Activated CD8-positive, alpha-beta memory T cell treated with anti-CD3 and anti-CD28 coated beads, Interleukin-2, amount 50 U/mL, for 48 hours (primary cell): ENCODE measurements around the gene GYS1.
"Not testable (repeated sequence)": the region's sequence is repeated elsewhere in the genome, so short reads cannot be mapped to it uniquely, and the experiment has no call there.

ENCODE experiments used
- DNase-seq: peaks from one replicate; pipeline ENCODE4 v3.0.0-alpha.2; 2020

Gene GYS1

GRCh38 chr19:48933382-48933932, 59.7 kb downstream of the GYS1 start, which contains the start of gene DHDH:
Gene DHDH (plus strand): TSS chr19:48933699. CDS start chr19:48933722, 23 bp downstream.
- peak; percentile 86 for DNase-seq

GRCh38 chr19:48928164-48929025, 64.7 kb downstream of the GYS1 start:
- no peak for DNase-seq

- DNase-seq, result not testable (repeated sequence)
Observed at GRCh38 chr19:48927692-48928091, 65.4 kb downstream of the GYS1 start.

DNA sequence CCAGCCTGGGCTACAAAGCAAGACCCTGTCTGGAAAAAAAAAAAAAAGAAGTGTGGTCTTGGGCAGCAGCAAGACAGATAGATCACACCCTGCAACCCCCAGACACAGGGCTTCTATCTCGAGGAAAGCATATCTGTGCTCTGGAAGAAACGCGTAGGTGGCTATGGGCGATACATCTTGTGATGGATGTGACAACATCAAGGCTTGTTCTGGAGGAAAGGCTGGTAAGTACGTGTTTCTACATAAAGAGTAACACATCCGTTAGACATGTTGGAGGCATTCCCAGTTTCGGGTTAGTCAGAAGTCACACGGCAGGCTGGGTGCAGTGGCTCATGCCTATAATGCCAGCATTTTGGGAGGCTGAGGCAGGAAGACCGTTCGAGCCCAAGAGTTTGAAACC, 66.2 kb downstream of the GYS1 start:
- no peak for DNase-seq

DNA sequence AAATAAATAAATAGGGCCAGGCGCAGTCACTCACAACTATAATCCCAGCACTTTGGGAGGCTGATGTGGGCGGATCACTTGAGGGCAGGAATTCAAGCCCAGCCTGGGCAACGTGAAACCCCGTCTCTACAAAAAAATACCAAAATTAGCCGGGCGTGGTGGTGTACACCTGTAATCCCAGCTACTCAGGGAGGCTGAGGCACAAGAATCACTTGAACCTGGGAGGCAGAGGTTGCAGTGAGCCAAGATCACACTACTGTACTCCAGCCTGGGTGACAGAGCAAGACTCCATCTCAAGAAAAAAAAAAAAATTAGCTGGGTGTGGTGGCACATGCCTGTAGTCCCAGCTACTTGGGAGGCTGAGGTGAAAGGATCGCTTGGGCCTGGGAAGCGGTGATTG, 67.2 kb downstream of the GYS1 start:
- not testable (repeated sequence) for DNase-seq

DNA sequence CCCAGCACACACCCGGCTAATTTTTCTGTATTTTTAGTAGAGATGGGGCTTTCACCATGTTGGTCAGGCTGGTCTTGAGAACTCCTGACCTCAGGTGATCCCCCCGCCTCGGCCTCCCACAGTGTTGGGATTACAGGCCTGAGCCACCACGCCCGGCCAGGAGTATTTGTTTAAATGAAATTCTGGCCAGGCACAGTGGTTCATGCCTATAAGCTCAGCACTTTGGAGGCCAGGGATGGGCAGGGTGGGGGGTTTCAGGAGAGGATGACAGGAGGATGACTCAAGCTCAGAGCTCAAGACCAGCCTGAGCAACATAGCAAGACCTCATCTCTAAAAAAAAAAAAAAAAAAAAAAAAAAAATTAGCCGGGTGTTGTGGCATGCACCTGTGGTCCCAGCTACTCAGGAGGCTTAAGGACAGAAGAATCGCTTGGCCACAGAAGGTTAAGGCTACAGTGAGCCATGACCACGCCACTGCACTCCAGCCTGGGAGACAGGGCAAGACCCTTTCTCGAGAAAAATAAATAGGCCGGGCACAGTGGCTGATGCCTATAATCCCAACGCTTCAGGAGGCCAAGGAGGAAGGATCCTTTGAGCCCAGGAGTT, 67.8 kb downstream of the GYS1 start:
- DNase-seq, result no peak

DNA sequence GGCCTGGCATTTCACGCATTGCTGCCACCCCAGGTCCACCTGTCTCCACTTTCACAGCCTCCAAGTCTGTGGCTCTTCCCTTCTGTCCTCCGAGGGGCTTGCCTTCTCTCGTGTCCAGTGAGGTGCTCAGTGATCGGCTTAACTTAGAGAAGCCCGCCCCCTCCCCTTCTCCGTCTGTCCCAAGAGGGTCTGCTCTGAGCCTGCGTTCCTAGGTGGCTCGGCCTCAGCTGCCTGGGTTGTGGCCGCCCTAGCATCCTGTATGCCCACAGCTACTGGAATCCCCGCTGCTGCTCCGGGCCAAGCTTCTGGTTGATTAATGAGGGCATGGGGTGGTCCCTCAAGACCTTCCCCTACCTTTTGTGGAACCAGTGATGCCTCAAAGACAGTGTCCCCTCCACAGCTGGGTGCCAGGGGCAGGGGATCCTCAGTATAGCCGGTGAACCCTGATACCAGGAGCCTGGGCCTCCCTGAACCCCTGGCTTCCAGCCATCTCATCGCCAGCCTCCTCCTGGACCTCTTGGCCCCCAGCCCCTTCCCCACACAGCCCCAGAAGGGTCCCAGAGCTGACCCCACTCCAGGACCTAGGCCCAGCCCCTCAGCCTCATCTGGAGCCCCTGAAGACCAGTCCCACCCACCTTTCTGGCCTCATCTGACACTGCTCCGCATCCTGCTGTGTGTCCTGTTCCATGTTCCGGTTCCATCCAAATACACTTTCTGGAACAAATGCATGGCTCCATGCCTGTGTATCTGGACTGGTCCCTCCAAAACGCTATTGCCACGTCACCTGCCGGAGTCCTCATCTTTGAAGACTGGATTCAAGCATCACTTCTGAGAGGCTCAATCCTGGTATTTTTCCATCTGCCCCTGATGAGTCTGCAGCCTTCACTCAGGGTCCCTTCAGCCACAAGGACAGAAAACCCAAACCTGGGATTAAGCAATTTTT, 70.3 kb downstream of the GYS1 start:
- DNase-seq, result no peak

DNA sequence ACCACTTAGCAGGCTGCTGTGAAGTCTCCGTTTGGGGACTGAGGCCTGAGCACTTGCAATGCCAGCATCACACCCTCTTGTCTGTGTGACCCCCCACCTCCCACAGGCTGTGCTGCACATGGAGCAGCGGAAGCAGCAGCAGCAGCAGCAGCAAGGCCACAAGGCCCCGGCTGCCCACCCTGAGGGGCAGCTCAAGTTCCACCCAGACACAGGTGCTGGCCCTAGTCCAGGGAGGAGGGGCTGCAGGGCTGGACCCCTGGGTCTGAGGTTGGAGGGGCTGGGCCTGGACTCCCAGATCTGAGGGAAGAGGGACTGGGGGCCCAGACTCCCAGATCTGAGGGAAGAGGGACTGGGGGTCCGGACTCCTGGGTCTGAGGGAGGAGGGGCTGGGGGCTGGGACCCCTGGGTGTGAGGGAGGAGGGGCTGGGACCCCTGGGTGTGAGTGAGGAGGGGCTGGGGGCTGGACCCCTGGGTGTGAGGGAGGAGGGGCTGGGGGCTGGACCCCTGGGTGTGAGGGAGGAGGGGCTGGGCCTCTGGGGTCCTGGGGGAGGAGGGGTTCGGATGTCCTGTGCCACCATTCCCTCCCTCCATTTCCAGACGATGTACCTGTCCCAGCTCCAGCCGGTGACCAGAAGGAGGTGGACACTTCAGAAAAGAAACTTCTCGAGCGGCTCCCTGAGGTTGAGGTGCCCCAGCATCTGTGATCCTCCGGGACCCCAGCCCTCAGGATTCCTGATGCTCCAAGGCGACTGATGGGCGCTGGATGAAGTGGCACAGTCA, 71.2 kb downstream of the GYS1 start:
- DNase-seq, result no peak

DNA sequence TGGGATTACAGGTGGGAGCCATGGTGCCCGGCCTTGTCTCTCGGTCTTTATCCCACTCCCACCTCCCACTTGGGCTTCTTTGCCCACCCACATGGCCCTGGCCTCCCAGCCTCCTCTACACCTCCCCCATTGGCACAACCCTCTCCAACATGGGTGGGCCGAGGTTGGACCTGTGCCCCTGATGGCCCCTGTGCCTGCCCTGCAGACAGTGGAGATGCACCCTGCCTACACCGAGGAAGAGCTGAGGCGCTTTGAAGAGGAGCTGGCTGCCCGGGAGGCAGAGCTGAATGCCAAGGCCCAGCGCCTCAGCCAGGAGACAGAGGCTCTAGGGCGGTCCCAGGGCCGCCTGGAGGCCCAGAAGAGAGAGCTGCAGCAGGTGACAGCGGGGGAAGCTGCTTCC, 72.2 kb downstream of the GYS1 start:
- DNase-seq, result no peak

- DNase-seq, result not testable (repeated sequence)
Observed at GRCh38 chr19:48919271-48919670, 73.8 kb downstream of the GYS1 start.

- DNase-seq, result no peak
Observed at GRCh38 chr19:48918801-48919247, 74.3 kb downstream of the GYS1 start.
